CD4-positive, alpha-beta memory T cell (primary cell): Measurements from ENCODE around the gene ATXN7L3. TPM values are rescaled to one million over a fixed set of nuclear protein-coding genes. Genes with fewer than 3 reads are reported as not detected.
A peak's percentile ranks its signal among the peaks of the same experiment; 100 is the strongest.

Experiments
- CTCF ChIA-PET: fragments of 350-600 bp; sonication (Branson Sonifier 250); formaldehyde crosslinking; loops from one replicate; lab custom pipeline; 2021; ENCODE audit warnings: inconsistent platforms; ENCODE audit not compliant: partially characterized antibody; lab: Charles Lee
- POLR2A ChIA-PET: fragments of 350-600 bp; sonication (Branson Sonifier 250); formaldehyde crosslinking; loops from one replicate; lab custom pipeline; 2021; ENCODE audit not compliant: partially characterized antibody; lab: Charles Lee
- DNase-seq, 5 donors: peaks; one replicate each; pipeline versions ENCODE4 v3.0.0 to v3.0.0-alpha.2; 2020 to 2022; ENCODE audit warnings: mixed read lengths in 1 of 5
- H3K27ac ChIP-seq: one replicate; pipeline ENCODE4 v1.7.0; 2013; ENCODE audit warnings: low read depth, low read length
- H3K27me3 ChIP-seq: 2 replicates; pipeline ENCODE4 v1.7.0; 2013; ENCODE audit warnings: mild to moderate bottlenecking, low read length, moderate library complexity; ENCODE audit not compliant: insufficient read depth
- H3K36me3 ChIP-seq: 2 replicates; pipeline ENCODE4 v1.7.0; 2013; ENCODE audit warnings: mild to moderate bottlenecking, low read length, moderate library complexity; ENCODE audit not compliant: insufficient read depth
- H3K4me1 ChIP-seq: 2 replicates; pipeline ENCODE4 v1.7.0; 2013; ENCODE audit warnings: mild to moderate bottlenecking, low read length, moderate library complexity; ENCODE audit not compliant: insufficient read depth
- H3K4me3 ChIP-seq, 2 donors: one replicate each; pipeline ENCODE4 v1.7.0; 2013; ENCODE audit warnings: low read length in 2 of 2, mild to moderate bottlenecking in 1 of 2
- H3K9me3 ChIP-seq, 2 donors: one replicate each; pipeline ENCODE4 v1.7.0; 2013; ENCODE audit warnings: low read length in 2 of 2, control low read depth in 1 of 2; ENCODE audit not compliant: control insufficient read depth in 1 of 2
- H3K27ac Mint-ChIP-seq, 7 donors: one replicate each; pipeline ENCODE4 v1.8.0; 2020 to 2021; ENCODE audit warnings: mixed read lengths in 7 of 7, mild to moderate bottlenecking in 6 of 7, inconsistent platforms in 3 of 7, moderate library complexity in 3 of 7
- H3K27me3 Mint-ChIP-seq, 2 donors: one replicate each; pipeline ENCODE4 v1.8.0; 2020 to 2021; ENCODE audit warnings: mixed read lengths in 2 of 2
- H3K36me3 Mint-ChIP-seq, 2 donors: one replicate each; pipeline ENCODE4 v1.8.0; 2020 to 2021; ENCODE audit warnings: mixed read lengths in 2 of 2, inconsistent platforms in 1 of 2, mild to moderate bottlenecking in 1 of 2
- H3K4me1 Mint-ChIP-seq, 4 donors: one replicate each; pipeline ENCODE4 v1.8.0; 2020 to 2021; ENCODE audit warnings: mixed read lengths in 4 of 4, mild to moderate bottlenecking in 1 of 4
- H3K4me3 Mint-ChIP-seq, 8 donors: one replicate each; pipeline ENCODE4 v1.8.0; 2020 to 2021; ENCODE audit warnings: mixed read lengths in 8 of 8, mild to moderate bottlenecking in 7 of 8, moderate library complexity in 6 of 8, inconsistent platforms in 3 of 8
- H3K9me3 Mint-ChIP-seq, 8 donors: one replicate each; pipeline ENCODE4 v1.8.0; 2020 to 2021; ENCODE audit warnings: mixed read lengths in 8 of 8, mild to moderate bottlenecking in 5 of 8, inconsistent platforms in 3 of 8, moderate library complexity in 1 of 8
- intact Hi-C: fragments of 100-400 bp; cut with micrococcal nuclease; formaldehyde crosslinking; loops from one replicate; pipeline ENCODE4 v1.15.1; 2023
- polyA plus RNA-seq, 2 donors: library from polyadenylated mRNA; unstranded; fragments of 300-500 nt; fragmentation: Illumina TruSeq; gene quantifications; one replicate each; pipeline ENCODE4 v1.2.3, GENCODE V29; 2021
- total RNA-seq, 2 experiments: library from RNA; stranded (reverse); gene quantifications; one replicate each; pipeline ENCODE4 v1.2.3, GENCODE V29; 2021

The ATXN7L3 gene
- total and polyA plus RNA-seq, 4 experiments from 2014 or later: 5.8 to 128 (median 70.3) TPM

GRCh38 chr17:44235583-44235936 is 35.9 kb upstream of the ATXN7L3 start:
- Histone ChIP-seq H3K36me3 (no peaks in the 10 kb centered on the region), H3K4me1 (no peaks in the 10 kb centered on the region), H3K27me3 (no peaks in the 10 kb centered on the region), H3K4me3 (no peak overlapping the region), H3K9me3 (no peaks in the 10 kb centered on the region), H3K27ac (no peak overlapping the region)
- no peaks in the 10 kb centered on the region for H3K9me3 Mint-ChIP-seq
- H3K27ac Mint-ChIP-seq: no peak overlapping the region
- intact Hi-C loops: no loop called here
- H3K4me3 Mint-ChIP-seq: no peak overlapping the region
- DNase-seq: no peak
- H3K4me1 Mint-ChIP-seq: peaks cover 4 to 6% (median 4%) of the 10 kb centered on the region in 4 donors
- ChIA-PET POLR2A (no interaction called here), CTCF (no interaction called here)
- no peaks in the 10 kb centered on the region for H3K36me3 Mint-ChIP-seq
- peaks cover 3 to 9% of the 10 kb centered on the region in 2 donors for H3K27me3 Mint-ChIP-seq

DNA sequence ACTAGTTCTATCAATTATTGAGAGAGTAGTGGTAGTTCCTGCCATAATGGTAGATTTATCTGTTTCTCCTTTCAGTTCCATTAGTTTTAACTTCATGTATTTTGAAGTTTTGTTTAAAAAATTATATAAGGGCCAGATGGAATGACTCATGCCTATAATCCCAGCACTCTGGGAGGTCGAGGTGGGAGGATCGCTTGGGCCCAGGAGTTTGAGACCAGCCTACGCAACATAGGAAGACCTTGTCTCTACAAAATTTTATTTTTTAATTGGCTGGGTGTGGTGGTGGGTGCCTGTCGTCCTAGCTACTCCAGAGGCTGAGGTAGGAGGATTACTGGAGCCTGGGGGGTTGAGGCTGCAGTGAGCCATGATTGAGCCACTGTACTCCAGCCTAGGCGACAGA is 33.9 kb upstream of the ATXN7L3 start:
- H3K27me3 ChIP-seq: no peaks in the 10 kb centered on the region
- H3K4me3 ChIP-seq: no peak overlapping the region
- intact Hi-C loops: no loop called here
- no peak overlapping the region for H3K27ac ChIP-seq
- no peak overlapping the region for H3K27ac Mint-ChIP-seq
- no peak overlapping the region for H3K4me3 Mint-ChIP-seq
- H3K36me3 Mint-ChIP-seq: no peaks in the 10 kb centered on the region
- ChIA-PET POLR2A (no interaction called here), CTCF (interaction anchor here (1.4 kb wide), 1 partner anchor 23 kb away, joined by 3 read pairs; no protein-coding TSS in a partner anchor)
- no peaks in the 10 kb centered on the region for H3K36me3 ChIP-seq
- peaks cover 4 to 6% (median 4%) of the 10 kb centered on the region in 4 donors for H3K4me1 Mint-ChIP-seq
- peaks cover 3 to 9% of the 10 kb centered on the region in 2 donors for H3K27me3 Mint-ChIP-seq
- no peaks in the 10 kb centered on the region for H3K4me1 ChIP-seq
- DNase-seq: no peak
- H3K9me3 Mint-ChIP-seq: no peaks in the 10 kb centered on the region
- H3K9me3 ChIP-seq: no peaks in the 10 kb centered on the region

- H3K27me3 Mint-ChIP-seq: peaks cover 3 to 9% of the 10 kb centered on the region in 2 donors
- no peak overlapping the region for H3K4me3 ChIP-seq
Measured at GRCh38 chr17:44232061-44232460, 32.4 kb upstream of the ATXN7L3 start.

GRCh38 chr17:44230140-44230539 is 30.5 kb upstream of the ATXN7L3 start:
- no peak for DNase-seq
- ChIA-PET CTCF (no interaction called here), POLR2A (interaction anchor here (1.3 to 1.4 kb wide), 2 partner anchors 9 to 17 kb away, joined by 3 to 6 read pairs; no protein-coding TSS in a partner anchor)

More at GRCh38 chr17:44232061-44232460, 32.4 kb upstream of the ATXN7L3 start:
- Mint-ChIP-seq H3K9me3 (no peaks in the 10 kb centered on the region), H3K27ac (no peak overlapping the region), H3K36me3 (no peaks in the 10 kb centered on the region), H3K4me1 (peaks cover 4 to 6% (median 4%) of the 10 kb centered on the region in 4 donors), H3K4me3 (no peak overlapping the region)
- intact Hi-C loops: no loop called here
- Histone ChIP-seq H3K27ac (no peak overlapping the region), H3K4me1 (no peaks in the 10 kb centered on the region), H3K27me3 (no peaks in the 10 kb centered on the region), H3K9me3 (no peaks in the 10 kb centered on the region), H3K36me3 (no peaks in the 10 kb centered on the region)
- no peak for DNase-seq
- POLR2A ChIA-PET: no interaction called here
- CTCF ChIA-PET: interaction anchor here (2.5 kb wide), 1 partner anchor 22 kb away, joined by 8 read pairs; no protein-coding TSS in a partner anchor

DNA sequence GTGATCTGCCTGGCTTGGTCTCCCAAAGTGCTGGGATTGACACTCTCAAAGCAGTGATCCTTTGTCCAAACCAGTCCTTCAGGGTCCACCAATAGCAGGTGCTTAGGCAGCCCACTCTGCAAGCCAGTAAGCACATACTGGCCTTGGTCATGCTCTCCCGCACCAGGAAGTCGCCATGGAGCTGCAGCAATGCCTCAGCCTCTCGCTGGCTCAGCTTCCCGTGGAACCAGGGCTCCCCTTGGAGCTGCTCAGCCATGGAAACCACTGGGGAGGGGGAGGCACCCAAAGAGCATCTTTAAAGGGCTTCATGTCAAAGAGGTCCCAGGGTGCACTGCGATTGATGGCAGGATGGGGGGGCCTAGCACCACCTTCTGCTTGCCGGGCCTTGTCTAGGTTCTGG is 29.4 kb upstream of the ATXN7L3 start:
- H3K36me3 Mint-ChIP-seq: no peaks in the 10 kb centered on the region
- no peaks in the 10 kb centered on the region for H3K4me1 ChIP-seq
- ChIA-PET CTCF (interaction anchor here (0.9 to 1.0 kb wide), 2 partner anchors 19 to 98 kb away, joined by 3 read pairs; no protein-coding TSS in a partner anchor), POLR2A (interaction anchor here (0.5 to 1.4 kb wide), 3 partner anchors 8 to 57 kb away, joined by 3 to 6 read pairs (median 3); no protein-coding TSS in a partner anchor)
- no peaks in the 10 kb centered on the region for H3K9me3 Mint-ChIP-seq
- no peak overlapping the region for H3K27ac Mint-ChIP-seq
- peaks cover 3% of the 10 kb centered on the region in 2 donors for H3K27me3 Mint-ChIP-seq
- H3K27ac ChIP-seq: no peak overlapping the region
- H3K4me3 ChIP-seq: no peak overlapping the region
- no peak for DNase-seq
- intact Hi-C loops: no loop called here
- H3K36me3 ChIP-seq: no peaks in the 10 kb centered on the region
- H3K4me3 Mint-ChIP-seq: no peak overlapping the region
- H3K27me3 ChIP-seq: no peaks in the 10 kb centered on the region
- no peaks in the 10 kb centered on the region for H3K9me3 ChIP-seq
- H3K4me1 Mint-ChIP-seq: no peaks in the 10 kb centered on the region

More at GRCh38 chr17:44230140-44230539, 30.5 kb upstream of the ATXN7L3 start:
- no peaks in the 10 kb centered on the region for H3K36me3 ChIP-seq
- H3K4me1 ChIP-seq: no peaks in the 10 kb centered on the region
- Mint-ChIP-seq H3K27me3 (peaks cover 3 to 6% of the 10 kb centered on the region in 2 donors), H3K4me3 (no peak overlapping the region), H3K36me3 (no peaks in the 10 kb centered on the region), H3K9me3 (no peaks in the 10 kb centered on the region), H3K27ac (no peak overlapping the region), H3K4me1 (peaks cover 3 to 4% (median 4%) of the 10 kb centered on the region in 4 donors)
- H3K9me3 ChIP-seq: no peaks in the 10 kb centered on the region
- no peak overlapping the region for H3K27ac ChIP-seq
- intact Hi-C loops: no loop called here
- H3K4me3 ChIP-seq: no peak overlapping the region
- no peaks in the 10 kb centered on the region for H3K27me3 ChIP-seq

DNA sequence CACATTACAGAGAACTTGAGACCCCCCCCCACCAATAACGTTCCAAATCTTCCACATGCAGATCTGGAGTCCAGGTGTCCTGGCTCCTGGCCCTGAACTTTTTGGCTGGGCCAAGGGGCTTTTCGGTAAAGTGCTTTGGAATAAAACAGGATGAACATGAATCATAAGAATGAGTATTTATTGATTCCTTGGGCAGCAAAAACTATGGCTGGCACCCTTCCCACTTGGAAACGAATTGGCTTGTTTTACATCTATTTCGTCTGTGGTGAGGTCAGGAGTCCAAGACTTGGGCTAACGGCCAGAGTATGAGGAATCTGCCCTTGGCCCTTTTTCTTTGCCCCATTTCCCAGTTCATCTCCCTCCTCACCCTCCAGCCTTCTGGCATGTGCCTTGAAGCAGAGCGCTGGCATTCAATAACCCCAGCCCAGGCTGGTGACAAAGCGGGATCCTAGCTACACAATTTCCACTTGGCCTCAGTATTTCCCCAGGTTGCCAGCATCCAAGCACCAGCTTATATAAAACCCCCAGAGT is 23.9 kb upstream of the ATXN7L3 start:
- Histone ChIP-seq H3K9me3 (no peaks in the 10 kb centered on the region), H3K27ac (no peak overlapping the region), H3K36me3 (no peaks in the 10 kb centered on the region), H3K4me1 (peaks cover 13% of the 10 kb centered on the region), H3K4me3 (no peak overlapping the region), H3K27me3 (no peaks in the 10 kb centered on the region)
- peaks cover 0 to 2% (median 0%) of the 10 kb centered on the region in 8 donors for H3K9me3 Mint-ChIP-seq
- ChIA-PET CTCF (interaction anchor here (1.9 kb wide), 1 partner anchor 14 kb away, joined by 7 read pairs; no protein-coding TSS in a partner anchor), POLR2A (interaction anchor here (0.6 to 9.3 kb wide), 6 partner anchors 14 to 122 kb away, joined by 3 to 209 read pairs (median 14); partner anchors contain the start of genes GRN, SLC25A39 and TMUB2)
- peak overlapping the region in 5 of 7 donors; percentile 2 to 67 (median 46) for H3K27ac Mint-ChIP-seq
- peak overlapping the region in 2 of 8 donors; percentile 46 to 63 for H3K4me3 Mint-ChIP-seq
- peaks cover 4 to 24% (median 10%) of the 10 kb centered on the region in 4 donors for H3K4me1 Mint-ChIP-seq
- no peak for DNase-seq
- H3K27me3 Mint-ChIP-seq: no peaks in the 10 kb centered on the region
- peaks cover 0 to 10% of the 10 kb centered on the region in 2 donors for H3K36me3 Mint-ChIP-seq
- intact Hi-C loops: no loop called here

DNA sequence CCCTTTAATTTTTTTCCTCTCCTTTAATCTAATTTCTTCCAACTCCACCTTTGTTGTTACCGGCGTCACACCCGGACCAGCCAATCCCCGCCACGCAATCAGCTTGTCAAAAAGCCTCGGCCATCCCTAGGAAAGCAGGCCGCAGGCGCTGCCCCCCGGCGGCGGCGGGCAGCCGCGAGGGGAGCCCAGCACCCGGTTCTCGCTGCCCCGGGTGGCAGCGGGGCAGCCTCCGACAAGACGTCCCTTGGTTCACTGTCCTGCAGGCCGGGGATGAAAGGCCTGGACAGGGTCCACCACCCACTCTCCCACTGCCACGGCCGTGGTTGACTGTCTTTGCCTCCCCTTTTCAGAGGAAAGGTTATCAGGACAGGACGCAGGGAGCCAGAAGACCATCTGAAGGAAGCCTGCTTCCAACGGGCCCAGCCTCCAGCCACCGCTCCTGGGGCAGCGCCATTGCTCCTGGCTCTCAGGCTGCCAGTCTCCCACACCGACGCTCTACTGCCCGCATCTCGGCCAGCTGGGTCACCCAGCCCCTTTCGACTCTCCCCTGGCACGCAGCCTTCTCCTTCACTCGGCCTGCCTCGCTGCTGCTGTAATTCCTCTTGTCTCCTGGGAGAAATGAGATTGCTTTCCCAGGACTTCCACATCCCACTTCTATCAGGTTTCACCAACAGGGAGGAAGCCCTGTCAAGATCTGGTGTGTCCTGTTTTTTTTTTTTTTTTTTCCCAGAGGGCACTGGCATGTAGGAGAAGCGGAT is 22.6 kb upstream of the ATXN7L3 start:
- peak overlapping the region; percentile 91 to 99 (median 96) for H3K4me3 Mint-ChIP-seq
- CTCF ChIA-PET: interaction anchor here (0.7 to 4.2 kb wide), 6 partner anchors 11 to 123 kb away, joined by 3 to 48 read pairs (median 6); partner anchors contain the start of genes GRN and TMUB2

More for the DNA sequence above, 22.6 kb upstream of the ATXN7L3 start:
- peaks cover 0 to 2% (median 0%) of the 10 kb centered on the region in 8 donors for H3K9me3 Mint-ChIP-seq
- peak overlapping the region; percentile 66 to 82 for H3K4me3 ChIP-seq
- peak in 3 of 5 donors; percentile 30 to 70 (median 39) for DNase-seq
- peaks cover 22% of the 10 kb centered on the region for H3K4me1 ChIP-seq
- peaks cover 0 to 17% of the 10 kb centered on the region in 2 donors for H3K36me3 Mint-ChIP-seq
- POLR2A ChIA-PET: interaction anchor here (0.6 to 15.7 kb wide), 17 partner anchors 13 to 861 kb away, joined by 3 to 325 read pairs (median 7); partner anchors contain the start of genes ATXN7L3, HDAC5, RUNDC3A and SLC25A39
- H3K27me3 Mint-ChIP-seq: no peaks in the 10 kb centered on the region
- H3K27me3 ChIP-seq: no peaks in the 10 kb centered on the region
- peak overlapping the region; percentile 49 for H3K27ac ChIP-seq
- peaks cover 9 to 33% (median 16%) of the 10 kb centered on the region in 4 donors for H3K4me1 Mint-ChIP-seq
- H3K9me3 ChIP-seq: no peaks in the 10 kb centered on the region
- intact Hi-C loops: no loop called here
- no peaks in the 10 kb centered on the region for H3K36me3 ChIP-seq
- H3K27ac Mint-ChIP-seq: peak overlapping the region; percentile 91 to 97 (median 92)
